ENCODE results near the gene DOCK7. TPM values are rescaled to one million over a fixed set of nuclear protein-coding genes. Genes with fewer than 3 reads are reported as not detected.

The DOCK7 gene
- total RNA-seq, 1 donor from 2014 or later = 28.0 TPM

GRCh38 chr1:62457955-62458354 is 230.2 kb downstream of the DOCK7 start:
- DNase-seq (ENCODE audit: low spot score) = no peak
- Mint-ChIP-seq H3K4me1 (ENCODE audit: unreplicated experiment) (no peaks in the 10 kb centered on the region), H3K36me3 (ENCODE audit: low read depth, unreplicated experiment) (peaks cover under 1% of the 10 kb centered on the region), H3K27me3 (ENCODE audit: unreplicated experiment) (no peaks in the 10 kb centered on the region), H3K27ac (ENCODE audit: unreplicated experiment) (no peak overlapping the region), H3K4me3 (ENCODE audit: unreplicated experiment) (no peak overlapping the region), H3K9me3 (ENCODE audit: unreplicated experiment) (no peaks in the 10 kb centered on the region)
- TF ChIP-seq, protein P1, sequence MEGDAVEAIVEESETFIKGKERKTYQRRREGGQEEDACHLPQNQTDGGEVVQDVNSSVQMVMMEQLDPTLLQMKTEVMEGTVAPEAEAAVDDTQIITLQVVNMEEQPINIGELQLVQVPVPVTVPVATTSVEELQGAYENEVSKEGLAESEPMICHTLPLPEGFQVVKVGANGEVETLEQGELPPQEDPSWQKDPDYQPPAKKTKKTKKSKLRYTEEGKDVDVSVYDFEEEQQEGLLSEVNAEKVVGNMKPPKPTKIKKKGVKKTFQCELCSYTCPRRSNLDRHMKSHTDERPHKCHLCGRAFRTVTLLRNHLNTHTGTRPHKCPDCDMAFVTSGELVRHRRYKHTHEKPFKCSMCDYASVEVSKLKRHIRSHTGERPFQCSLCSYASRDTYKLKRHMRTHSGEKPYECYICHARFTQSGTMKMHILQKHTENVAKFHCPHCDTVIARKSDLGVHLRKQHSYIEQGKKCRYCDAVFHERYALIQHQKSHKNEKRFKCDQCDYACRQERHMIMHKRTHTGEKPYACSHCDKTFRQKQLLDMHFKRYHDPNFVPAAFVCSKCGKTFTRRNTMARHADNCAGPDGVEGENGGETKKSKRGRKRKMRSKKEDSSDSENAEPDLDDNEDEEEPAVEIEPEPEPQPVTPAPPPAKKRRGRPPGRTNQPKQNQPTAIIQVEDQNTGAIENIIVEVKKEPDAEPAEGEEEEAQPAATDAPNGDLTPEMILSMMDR (IDR thresholded peaks at IDR 0.05; ENCODE audit: unreplicated experiment) = no peak

DNA sequence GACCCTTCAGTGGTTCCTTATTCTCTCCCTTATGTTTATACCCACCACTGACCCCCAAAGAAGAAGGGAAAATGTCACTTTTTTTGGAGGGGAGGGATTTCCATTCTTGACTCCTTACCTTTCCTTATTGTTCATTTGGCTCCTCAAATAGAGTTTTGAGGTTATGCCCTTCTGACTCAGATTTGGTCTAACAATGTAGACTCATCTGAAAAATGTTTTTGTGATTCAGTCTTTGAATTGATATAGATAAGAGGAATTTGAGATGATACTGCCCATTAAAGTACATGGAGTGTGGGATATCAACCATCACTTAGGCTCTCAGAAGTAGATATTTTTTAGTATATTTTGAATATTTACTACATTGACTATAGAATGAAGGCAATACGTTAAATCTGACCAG is 235.2 kb downstream of the DOCK7 start:
- H3K4me1 Mint-ChIP-seq (ENCODE audit: unreplicated experiment) = no peaks in the 10 kb centered on the region
- H3K27ac Mint-ChIP-seq (ENCODE audit: unreplicated experiment) = no peak overlapping the region

DNA sequence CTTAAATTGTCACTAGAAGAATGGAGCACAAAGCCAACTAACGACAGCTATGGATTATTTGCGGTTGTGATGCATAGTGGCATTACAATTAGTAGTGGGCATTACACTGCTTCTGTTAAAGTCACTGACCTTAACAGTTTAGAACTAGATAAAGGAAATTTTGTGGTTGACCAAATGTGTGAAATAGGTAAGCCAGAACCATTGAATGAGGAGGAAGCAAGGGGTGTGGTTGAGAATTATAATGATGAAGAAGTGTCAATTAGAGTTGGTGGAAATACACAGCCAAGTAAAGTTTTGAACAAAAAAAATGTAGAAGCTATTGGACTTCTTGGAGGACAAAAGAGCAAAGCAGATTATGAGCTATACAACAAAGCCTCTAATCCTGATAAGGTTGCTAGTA is 237.9 kb downstream of the DOCK7 start:
- TF ChIP-seq, protein P1 (IDR thresholded peaks at IDR 0.05; ENCODE audit: unreplicated experiment) = no peak
- H3K4me3 Mint-ChIP-seq (ENCODE audit: unreplicated experiment) = no peak overlapping the region

More for the DNA sequence above, 235.2 kb downstream of the DOCK7 start:
- peaks cover 11% of the 10 kb centered on the region for H3K36me3 Mint-ChIP-seq (ENCODE audit: low read depth, unreplicated experiment)
- H3K4me3 Mint-ChIP-seq (ENCODE audit: unreplicated experiment) = no peak overlapping the region
- no peaks in the 10 kb centered on the region for H3K27me3 Mint-ChIP-seq (ENCODE audit: unreplicated experiment)
- no peak for DNase-seq (ENCODE audit: low spot score)
- TF ChIP-seq, protein P1 (IDR thresholded peaks at IDR 0.05; ENCODE audit: unreplicated experiment) = no peak
- H3K9me3 Mint-ChIP-seq (ENCODE audit: unreplicated experiment) = no peaks in the 10 kb centered on the region

GRCh38 chr1:62448221-62448933 is 239.8 kb downstream of the DOCK7 start:
- Mint-ChIP-seq H3K27me3 (ENCODE audit: unreplicated experiment) (no peaks in the 10 kb centered on the region), H3K4me3 (ENCODE audit: unreplicated experiment) (no peak overlapping the region), H3K36me3 (ENCODE audit: low read depth, unreplicated experiment) (peaks cover 22% of the 10 kb centered on the region), H3K27ac (ENCODE audit: unreplicated experiment) (no peak overlapping the region), H3K4me1 (ENCODE audit: unreplicated experiment) (no peaks in the 10 kb centered on the region), H3K9me3 (ENCODE audit: unreplicated experiment) (no peaks in the 10 kb centered on the region)
- DNase-seq (ENCODE audit: low spot score) = no peak
- TF ChIP-seq, protein P1 (IDR thresholded peaks at IDR 0.05; ENCODE audit: unreplicated experiment) = no peak

More for the DNA sequence above, 237.9 kb downstream of the DOCK7 start:
- Mint-ChIP-seq H3K27me3 (ENCODE audit: unreplicated experiment) (no peaks in the 10 kb centered on the region), H3K27ac (ENCODE audit: unreplicated experiment) (no peak overlapping the region), H3K36me3 (ENCODE audit: low read depth, unreplicated experiment) (peaks cover 18% of the 10 kb centered on the region), H3K4me1 (ENCODE audit: unreplicated experiment) (no peaks in the 10 kb centered on the region), H3K9me3 (ENCODE audit: unreplicated experiment) (no peaks in the 10 kb centered on the region)
- no peak for DNase-seq (ENCODE audit: low spot score)

- no peak for DNase-seq (ENCODE audit: low spot score)
- H3K4me3 Mint-ChIP-seq (ENCODE audit: unreplicated experiment) = no peak overlapping the region
- H3K36me3 Mint-ChIP-seq (ENCODE audit: low read depth, unreplicated experiment) = peaks cover 15% of the 10 kb centered on the region
- no peaks in the 10 kb centered on the region for H3K9me3 Mint-ChIP-seq (ENCODE audit: unreplicated experiment)
- no peak overlapping the region for H3K27ac Mint-ChIP-seq (ENCODE audit: unreplicated experiment)
- H3K27me3 Mint-ChIP-seq (ENCODE audit: unreplicated experiment) = no peaks in the 10 kb centered on the region
- TF ChIP-seq, protein P1 (IDR thresholded peaks at IDR 0.05; ENCODE audit: unreplicated experiment) = no peak
- H3K4me1 Mint-ChIP-seq (ENCODE audit: unreplicated experiment) = no peaks in the 10 kb centered on the region
These were observed 243.5 kb downstream of the DOCK7 start for GRCh38 chr1:62444701-62445100.

Data from endothelial cell (in vitro differentiated cells).